Ovary (tissue), 9 donors: ENCODE results near the gene P3H2. TPM values are rescaled to one million over a fixed set of nuclear protein-coding genes. Genes with fewer than 3 reads are reported as not detected.

Experiments
- DNase-seq, 5 donors: peaks; one replicate each; pipeline ENCODE4 v3.0.0-alpha.2; 2019 to 2020
- H3K27ac ChIP-seq, 2 donors: fragments of 200-600 bp; one replicate each; pipeline versions ENCODE4 v1.5.1 to v1.8.0; 2019 to 2022
- H3K27me3 ChIP-seq: fragments of 200-600 bp; one replicate; pipeline ENCODE4 v1.8.0; 2022
- H3K36me3 ChIP-seq: fragments of 200-600 bp; sonication (generic); one replicate; pipeline ENCODE4 v1.5.1; 2019
- H3K4me1 ChIP-seq: one replicate; pipeline ENCODE4 v1.8.1; 2013; ENCODE audit warnings: mild to moderate bottlenecking, moderate library complexity; ENCODE audit not compliant: insufficient read depth
- H3K4me3 ChIP-seq: fragments of 200-600 bp; sonication (generic); one replicate; pipeline ENCODE4 v1.5.1; 2017
- H3K9me3 ChIP-seq, 2 donors: fragments of 200-600 bp in 1 of 2; sonication (generic) in 1 of 2; one replicate each; pipeline versions ENCODE4 v1.5.1 to v1.8.1; 2013 to 2019; ENCODE audit warnings: mild to moderate bottlenecking in 1 of 2, moderate library complexity in 1 of 2
- EP300 ChIP-seq: sonication (generic); formaldehyde crosslinking; IDR thresholded peaks from one replicate; pipeline ENCODE4 v1.6.1; 2017; ENCODE audit warnings: antibody characterized with exemption
- POLR2A ChIP-seq: fragments of 450-650 bp; IDR thresholded peaks from one replicate; pipeline ENCODE4 v1.6.1; 2017; ENCODE audit warnings: antibody characterized with exemption, mild to moderate bottlenecking, moderate library complexity
- WGBS, 3 donors: extraction: QIAGEN DNeasy Blood & Tissue Kit in 1 of 3; methylation state at CpG; one replicate each; pipeline versions ENCODE4 v1.1.5 to v1.1.7; 2013 to 2017; 5-methylcytosine and 5-hydroxymethylcytosine counted together
- intact Hi-C, 4 donors: fragments of 100-400 bp; cut with DNase I; formaldehyde crosslinking; loops; one replicate each; pipeline versions ENCODE4 v1.11.0 to v1.15.1; 2022 to 2023
- polyA plus RNA-seq, 2 donors: library from polyadenylated mRNA; stranded (reverse); fragments of 200-250 nt in 1 of 2; fragments of 350-450 nt in 1 of 2; fragmentation: Illumina TruSeq in 1 of 2; extraction: RNeasy Lipid Tissue Mini Kit (QIAGEN cat#74804) in 1 of 2; gene quantifications; one replicate each; pipeline ENCODE4 v1.2.3, GENCODE V29; 2013 to 2014
- total RNA-seq, 7 donors: library from RNA; depleted of rRNA in 2 of 7; stranded (reverse); fragments of >200 nt in 2 of 7; fragmentation: NEBNext Ultra II Directional in 3 of 7; extraction: Animal tissue kit (Norgen Biotek cat#: 25700) in 3 of 7; gene quantifications; one replicate each; pipeline versions ENCODE4 v1.1.0 to v1.2.4, GENCODE V29; 2016 to 2023
- TF ChIP-seq, protein P1 (sequence below), 3 donors: fragments of 450-650 bp in 2 of 3; fragments of 200-600 bp in 1 of 3; IDR thresholded peaks; one replicate each; pipeline versions ENCODE4 v1.5.1 to v1.8.0; 2016 to 2022; ENCODE audit warnings: antibody characterized with exemption in 3 of 3, mild to moderate bottlenecking in 1 of 3
- donor health status: DM: no; HTN: no; CAD: no; lungs with moderate emphysema.
- donor health status: DM: no; HTN: no; CAD: no.
- donor health status: Bipolar disorder and iron deficiency.
- donor health status: DM: yes; HTN: yes; CAD: no.
- donor health status: DM: no; HTN: no; CAD: no.
- donor health status: DM: yes; HTN: yes; CAD: no.

The P3H2 gene
- total and polyA plus RNA-seq, 9 donors = 10.6 to 359 (median 22.8) TPM

DNA sequence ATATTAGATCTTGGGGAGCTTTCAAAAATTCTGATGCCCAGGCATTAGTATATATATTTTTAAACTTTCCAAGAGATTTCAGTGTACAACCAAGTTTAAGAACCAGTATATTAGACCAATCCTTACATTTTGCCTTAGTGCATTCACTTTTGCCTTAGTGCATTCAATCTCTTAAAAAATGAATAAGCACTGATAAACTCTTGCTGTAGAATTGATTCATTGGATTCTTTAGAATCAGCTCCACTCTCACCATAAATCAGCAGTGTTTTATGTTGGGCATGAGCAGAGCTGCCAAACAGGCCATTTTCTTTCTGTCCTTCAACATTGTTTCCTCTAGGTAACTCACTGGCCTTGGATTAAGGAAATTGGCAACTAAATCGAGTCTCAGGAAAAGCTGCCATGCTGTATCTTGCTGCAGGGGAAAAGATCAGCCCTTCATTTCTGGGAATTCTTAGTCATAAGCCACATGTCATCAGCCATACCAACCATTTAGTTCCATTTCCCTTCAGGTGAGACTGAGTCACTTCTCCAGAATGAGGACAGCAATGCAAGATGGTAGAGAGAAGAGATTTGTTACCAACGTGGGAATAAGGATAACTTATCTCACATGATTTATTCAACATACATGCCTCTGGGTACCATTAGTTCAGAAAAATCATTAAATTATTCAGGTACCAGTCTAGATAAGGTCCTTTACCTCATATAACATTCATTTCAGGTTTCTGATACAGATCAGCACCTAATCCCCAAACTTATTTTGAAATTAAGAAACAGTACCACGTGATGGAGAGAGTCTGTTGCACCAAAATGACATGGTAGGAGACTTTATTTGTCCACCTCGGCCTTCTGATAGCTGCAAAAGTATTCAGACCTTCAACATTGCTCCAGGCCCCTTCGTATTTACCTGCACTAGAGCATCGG is 192.5 kb downstream of the P3H2 start:
- TF ChIP-seq EP300 (no peak), POLR2A (no peak)
- TF ChIP-seq, protein P1, sequence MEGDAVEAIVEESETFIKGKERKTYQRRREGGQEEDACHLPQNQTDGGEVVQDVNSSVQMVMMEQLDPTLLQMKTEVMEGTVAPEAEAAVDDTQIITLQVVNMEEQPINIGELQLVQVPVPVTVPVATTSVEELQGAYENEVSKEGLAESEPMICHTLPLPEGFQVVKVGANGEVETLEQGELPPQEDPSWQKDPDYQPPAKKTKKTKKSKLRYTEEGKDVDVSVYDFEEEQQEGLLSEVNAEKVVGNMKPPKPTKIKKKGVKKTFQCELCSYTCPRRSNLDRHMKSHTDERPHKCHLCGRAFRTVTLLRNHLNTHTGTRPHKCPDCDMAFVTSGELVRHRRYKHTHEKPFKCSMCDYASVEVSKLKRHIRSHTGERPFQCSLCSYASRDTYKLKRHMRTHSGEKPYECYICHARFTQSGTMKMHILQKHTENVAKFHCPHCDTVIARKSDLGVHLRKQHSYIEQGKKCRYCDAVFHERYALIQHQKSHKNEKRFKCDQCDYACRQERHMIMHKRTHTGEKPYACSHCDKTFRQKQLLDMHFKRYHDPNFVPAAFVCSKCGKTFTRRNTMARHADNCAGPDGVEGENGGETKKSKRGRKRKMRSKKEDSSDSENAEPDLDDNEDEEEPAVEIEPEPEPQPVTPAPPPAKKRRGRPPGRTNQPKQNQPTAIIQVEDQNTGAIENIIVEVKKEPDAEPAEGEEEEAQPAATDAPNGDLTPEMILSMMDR (IDR thresholded peaks at IDR 0.05) = no peak
- 64 to 71% (median 68%) methylated on average over 6 of the region's 6 CpGs for WGBS, 3 donors
- H3K27ac ChIP-seq = no peak overlapping the region
- H3K9me3 ChIP-seq = no peaks in the 10 kb centered on the region
- no peaks in the 10 kb centered on the region for H3K4me1 ChIP-seq
- no peak for DNase-seq
- no peaks in the 10 kb centered on the region for H3K27me3 ChIP-seq
- no peak overlapping the region for H3K4me3 ChIP-seq
- intact Hi-C loops = no loop called here
- no peaks in the 10 kb centered on the region for H3K36me3 ChIP-seq

DNA sequence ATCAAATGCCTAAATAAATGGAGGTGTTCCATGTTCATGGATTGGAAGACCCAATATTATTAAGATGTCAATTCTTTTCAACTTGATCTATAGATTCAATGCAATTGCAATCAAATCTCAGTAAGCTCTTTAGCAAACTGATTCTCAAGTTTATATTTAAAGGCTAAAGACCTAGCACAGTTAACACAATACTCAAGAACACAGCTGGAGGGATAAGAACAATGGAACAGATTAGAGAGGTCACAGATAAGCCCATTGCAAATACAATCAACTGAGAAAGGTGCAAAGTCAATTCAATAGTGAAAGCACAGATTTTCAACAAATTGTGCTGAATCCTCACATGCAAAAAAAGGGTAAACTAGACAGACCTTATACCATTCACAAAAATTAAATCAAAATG is 198.9 kb downstream of the P3H2 start:
- H3K27me3 ChIP-seq = no peaks in the 10 kb centered on the region
- no peaks in the 10 kb centered on the region for H3K9me3 ChIP-seq
- H3K27ac ChIP-seq = no peak overlapping the region
- DNase-seq = no peak
- no peaks in the 10 kb centered on the region for H3K36me3 ChIP-seq
- TF ChIP-seq EP300 = no peak
- no peaks in the 10 kb centered on the region for H3K4me1 ChIP-seq
- intact Hi-C loops = no loop called here
- no peak overlapping the region for H3K4me3 ChIP-seq

DNA sequence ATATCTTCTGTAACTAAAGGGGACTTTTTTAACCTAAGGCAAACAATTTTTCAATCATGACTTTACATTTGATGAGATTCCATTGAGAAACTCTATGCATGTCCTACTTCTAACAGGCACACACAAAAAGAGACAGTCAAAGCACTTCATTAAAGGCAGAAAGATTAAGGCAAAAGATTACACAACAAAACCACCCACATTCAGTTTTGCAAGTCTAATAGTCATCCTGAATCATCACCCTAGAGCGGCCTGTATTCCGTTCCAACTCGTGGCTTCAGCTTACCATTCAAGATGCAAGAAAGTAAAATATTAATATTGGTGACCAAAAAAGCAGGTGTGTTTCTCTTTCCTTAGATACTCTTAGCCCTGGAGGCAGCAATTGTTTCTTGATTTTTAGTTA is 205.9 kb downstream of the P3H2 start:
- TF ChIP-seq POLR2A = no peak
- Histone ChIP-seq H3K4me3 (no peak overlapping the region), H3K9me3 (no peaks in the 10 kb centered on the region), H3K36me3 (no peaks in the 10 kb centered on the region), H3K4me1 (no peaks in the 10 kb centered on the region), H3K27me3 (no peaks in the 10 kb centered on the region), H3K27ac (no peak overlapping the region)
- WGBS, 3 donors = 80 to 89% (median 82%) methylated on average over 3 of the region's 3 CpGs
- intact Hi-C loops = no loop called here
- no peak for DNase-seq

DNA sequence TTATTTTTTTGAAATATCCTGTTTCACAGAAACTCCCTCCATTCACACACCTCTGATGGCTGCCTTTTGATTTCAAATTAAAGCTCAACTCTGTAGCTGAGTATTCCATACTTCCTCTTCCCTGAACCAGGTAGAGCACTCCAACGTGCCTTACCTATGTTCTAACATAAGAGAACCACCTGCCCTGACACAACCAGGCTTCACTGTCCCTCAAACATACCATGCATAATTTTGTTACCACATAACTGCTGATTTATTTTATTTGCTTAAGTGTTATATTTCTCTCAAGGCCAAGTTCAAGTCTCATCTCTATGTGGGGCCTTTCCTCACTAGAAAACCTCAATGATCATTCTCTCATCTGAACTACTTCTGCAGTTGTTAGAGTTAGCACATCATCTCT is 209.7 kb downstream of the P3H2 start:
- no peaks in the 10 kb centered on the region for H3K9me3 ChIP-seq
- TF ChIP-seq, protein P1 (IDR thresholded peaks at IDR 0.05) = no peak
- TF ChIP-seq EP300 = no peak
- no peak for TF ChIP-seq POLR2A
- no peaks in the 10 kb centered on the region for H3K36me3 ChIP-seq
- H3K27ac ChIP-seq = no peak overlapping the region
- no peak overlapping the region for H3K4me3 ChIP-seq
- 23 to 48% (median 33%) methylated on average over 1 of the region's 1 CpG for WGBS, 3 donors
- H3K4me1 ChIP-seq = no peaks in the 10 kb centered on the region
- H3K27me3 ChIP-seq = no peaks in the 10 kb centered on the region
- DNase-seq = no peak
- intact Hi-C loops = no loop called here

DNA sequence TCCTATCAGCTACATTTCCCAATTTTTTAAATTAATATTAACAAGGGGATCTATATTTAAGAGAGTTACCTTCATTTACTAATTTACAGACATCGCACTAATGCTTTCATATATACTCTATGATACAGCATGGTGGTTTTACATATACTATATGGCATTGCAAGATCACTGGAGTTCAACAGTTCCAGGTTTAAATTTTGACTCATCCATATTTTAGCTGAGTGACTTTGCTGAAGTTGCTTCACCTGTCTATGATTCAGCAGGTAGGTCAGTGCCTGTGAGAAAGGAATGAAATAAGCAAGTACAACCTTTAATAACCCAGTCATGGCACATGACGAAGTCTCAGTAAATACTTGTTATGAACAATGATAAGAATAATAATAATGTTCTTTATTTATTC is 211.1 kb downstream of the P3H2 start:
- WGBS, 3 donors = 81 to 89% (median 85%) methylated on average over 2 of the region's 2 CpGs
- Histone ChIP-seq H3K4me3 (no peak overlapping the region), H3K4me1 (no peaks in the 10 kb centered on the region), H3K9me3 (no peaks in the 10 kb centered on the region), H3K36me3 (no peaks in the 10 kb centered on the region), H3K27me3 (no peaks in the 10 kb centered on the region), H3K27ac (no peak overlapping the region)
- no peak for DNase-seq
- intact Hi-C loops = no loop called here
- TF ChIP-seq EP300 = no peak
- TF ChIP-seq, protein P1 (IDR thresholded peaks at IDR 0.05) = no peak
- TF ChIP-seq POLR2A = no peak
